Natural killer cell (primary cell): ENCODE measurements around the gene SH3PXD2A. TPM values are rescaled to one million over a fixed set of nuclear protein-coding genes. Genes with fewer than 3 reads are reported as not detected.

Experiments used
- ATAC-seq, 3 donors: fragments of 150-1000 bp in 2 of 3; fragments of 200-7000 bp in 1 of 3; cut with Tn5 transposase; 1 replicate in 1 of 3; 2 replicates in 2 of 3; pipeline ENCODE4 v1.10.0; 2021; ENCODE audit warnings: mild to moderate bottlenecking in 2 of 3, moderate library complexity in 2 of 3
- DNase-seq, 2 donors: peaks; one replicate each; pipeline versions ENCODE4 v3.0.0 to v3.0.0-alpha.2; 2013 to 2021; ENCODE audit warnings: mixed read lengths in 1 of 2
- H3K27ac ChIP-seq: one replicate; pipeline ENCODE4 v1.5.1; 2013; ENCODE audit warnings: mild to moderate bottlenecking, low read length
- H3K27me3 ChIP-seq: one replicate; pipeline ENCODE4 v1.6.1; 2013; ENCODE audit warnings: low read length; ENCODE audit not compliant: control insufficient read depth, insufficient read depth
- H3K36me3 ChIP-seq: one replicate; pipeline ENCODE4 v1.6.1; 2013; ENCODE audit warnings: low read length; ENCODE audit not compliant: control insufficient read depth, insufficient read depth
- H3K4me1 ChIP-seq: one replicate; pipeline ENCODE4 v1.6.1; 2013; ENCODE audit warnings: low read length; ENCODE audit not compliant: control insufficient read depth, insufficient read depth
- H3K4me3 ChIP-seq: one replicate; pipeline ENCODE4 v1.5.1; 2013; ENCODE audit warnings: low read length
- H3K9me3 ChIP-seq: one replicate; pipeline ENCODE4 v1.6.1; 2013; ENCODE audit warnings: low read length; ENCODE audit not compliant: control insufficient read depth, insufficient read depth
- H3K27ac Mint-ChIP-seq, 2 donors: one replicate each; pipeline ENCODE4 v1.8.0; 2022; ENCODE audit warnings: mild to moderate bottlenecking in 2 of 2, mixed read lengths in 2 of 2, moderate library complexity in 1 of 2
- H3K27me3 Mint-ChIP-seq, 2 donors: one replicate each; pipeline ENCODE4 v1.8.0; 2022; ENCODE audit warnings: low read depth in 2 of 2, mixed read lengths in 2 of 2
- H3K36me3 Mint-ChIP-seq: one replicate; pipeline ENCODE4 v1.8.0; 2022; ENCODE audit warnings: mixed read lengths
- H3K4me1 Mint-ChIP-seq, 2 donors: one replicate each; pipeline ENCODE4 v1.8.0; 2022; ENCODE audit warnings: mixed read lengths in 2 of 2
- H3K4me3 Mint-ChIP-seq: one replicate; pipeline ENCODE4 v1.8.0; 2022; ENCODE audit warnings: mild to moderate bottlenecking, moderate library complexity, mixed read lengths
- H3K9me3 Mint-ChIP-seq, 2 donors: one replicate each; pipeline ENCODE4 v1.8.0; 2022; ENCODE audit warnings: mixed read lengths in 2 of 2
- WGBS: methylation state at CpG from one replicate; pipeline ENCODE4 v1.1.7; 2013; ENCODE audit warnings: missing lambda C conversion rate; ENCODE audit not compliant: insufficient coverage; 5-methylcytosine and 5-hydroxymethylcytosine counted together
- intact Hi-C: fragments of 100-400 bp; cut with micrococcal nuclease; formaldehyde crosslinking; loops from one replicate; pipeline ENCODE4 v1.14.2; 2022
- total RNA-seq, 4 donors: library from RNA; stranded (reverse); fragments of 120-200 nt in 1 of 4; gene quantifications; one replicate each; pipeline versions ENCODE4 v1.2.3 to v1.2.4, GENCODE V29; 2013 to 2022
- TF ChIP-seq, protein P1 (sequence below): fragments of 200-600 bp; IDR thresholded peaks from one replicate; pipeline ENCODE4 v1.8.0; 2022; ENCODE audit warnings: antibody characterized with exemption

SH3PXD2A gene
- total RNA-seq, 3 donors from 2014 or later (not counting 1 experiment from before 2014, with no cell fraction given) = 3.3 to 7.0 (median 4.9) TPM

DNA sequence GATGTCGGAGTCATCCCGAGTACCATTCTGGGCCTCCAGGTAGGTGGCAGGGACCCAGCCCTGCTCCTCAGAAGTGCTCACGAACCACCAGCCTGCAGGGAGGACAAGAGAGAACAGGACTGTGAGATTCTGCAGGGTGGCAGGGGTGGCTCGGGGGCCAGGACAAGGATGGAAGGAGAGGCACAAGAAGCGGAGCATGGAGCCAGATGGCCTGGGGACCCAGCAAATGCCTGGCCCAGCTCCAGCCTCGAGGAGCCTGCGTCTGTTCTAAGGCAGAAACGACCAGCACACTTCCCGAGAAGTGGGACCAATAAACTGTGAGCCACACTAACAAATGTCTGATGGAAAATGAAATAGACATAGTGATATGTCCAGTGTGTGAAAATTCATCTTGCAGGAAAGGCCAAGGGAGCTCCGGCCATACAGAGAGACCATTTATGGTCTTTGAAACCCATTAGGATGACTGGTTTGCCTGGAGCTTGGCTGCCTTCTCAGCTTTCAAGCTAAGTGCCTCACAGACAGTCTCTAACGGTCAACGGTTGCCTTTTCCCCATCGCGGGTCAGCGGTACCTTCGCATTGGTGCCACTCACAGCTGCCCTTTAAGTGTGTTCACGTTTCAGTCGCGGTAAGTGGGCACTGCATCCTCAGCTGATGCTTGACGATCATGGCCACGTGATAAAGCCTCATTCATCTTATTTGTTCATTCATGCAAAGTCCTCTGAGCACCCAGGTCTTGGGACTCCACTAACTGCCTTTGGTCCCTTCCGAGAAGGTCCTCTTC is 228.1 kb downstream of the SH3PXD2A start:
- Histone ChIP-seq H3K27me3 (no peaks in the 10 kb centered on the region), H3K27ac (no peak overlapping the region), H3K4me3 (no peak overlapping the region), H3K9me3 (no peaks in the 10 kb centered on the region), H3K36me3 (no peaks in the 10 kb centered on the region), H3K4me1 (peaks cover 9% of the 10 kb centered on the region)
- WGBS = 92% methylated on average over 22 of the region's 22 CpGs
- no peak overlapping the region for H3K27ac Mint-ChIP-seq
- DNase-seq (no peak), ATAC-seq (no peak)
- H3K4me3 Mint-ChIP-seq = no peak overlapping the region
- no peaks in the 10 kb centered on the region for H3K27me3 Mint-ChIP-seq
- H3K9me3 Mint-ChIP-seq = no peaks in the 10 kb centered on the region
- TF ChIP-seq, protein P1, sequence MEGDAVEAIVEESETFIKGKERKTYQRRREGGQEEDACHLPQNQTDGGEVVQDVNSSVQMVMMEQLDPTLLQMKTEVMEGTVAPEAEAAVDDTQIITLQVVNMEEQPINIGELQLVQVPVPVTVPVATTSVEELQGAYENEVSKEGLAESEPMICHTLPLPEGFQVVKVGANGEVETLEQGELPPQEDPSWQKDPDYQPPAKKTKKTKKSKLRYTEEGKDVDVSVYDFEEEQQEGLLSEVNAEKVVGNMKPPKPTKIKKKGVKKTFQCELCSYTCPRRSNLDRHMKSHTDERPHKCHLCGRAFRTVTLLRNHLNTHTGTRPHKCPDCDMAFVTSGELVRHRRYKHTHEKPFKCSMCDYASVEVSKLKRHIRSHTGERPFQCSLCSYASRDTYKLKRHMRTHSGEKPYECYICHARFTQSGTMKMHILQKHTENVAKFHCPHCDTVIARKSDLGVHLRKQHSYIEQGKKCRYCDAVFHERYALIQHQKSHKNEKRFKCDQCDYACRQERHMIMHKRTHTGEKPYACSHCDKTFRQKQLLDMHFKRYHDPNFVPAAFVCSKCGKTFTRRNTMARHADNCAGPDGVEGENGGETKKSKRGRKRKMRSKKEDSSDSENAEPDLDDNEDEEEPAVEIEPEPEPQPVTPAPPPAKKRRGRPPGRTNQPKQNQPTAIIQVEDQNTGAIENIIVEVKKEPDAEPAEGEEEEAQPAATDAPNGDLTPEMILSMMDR = no peak
- intact Hi-C loops = no loop called here
- no peaks in the 10 kb centered on the region for H3K36me3 Mint-ChIP-seq
- peaks cover 0 to 7% of the 10 kb centered on the region in 2 donors for H3K4me1 Mint-ChIP-seq

DNA sequence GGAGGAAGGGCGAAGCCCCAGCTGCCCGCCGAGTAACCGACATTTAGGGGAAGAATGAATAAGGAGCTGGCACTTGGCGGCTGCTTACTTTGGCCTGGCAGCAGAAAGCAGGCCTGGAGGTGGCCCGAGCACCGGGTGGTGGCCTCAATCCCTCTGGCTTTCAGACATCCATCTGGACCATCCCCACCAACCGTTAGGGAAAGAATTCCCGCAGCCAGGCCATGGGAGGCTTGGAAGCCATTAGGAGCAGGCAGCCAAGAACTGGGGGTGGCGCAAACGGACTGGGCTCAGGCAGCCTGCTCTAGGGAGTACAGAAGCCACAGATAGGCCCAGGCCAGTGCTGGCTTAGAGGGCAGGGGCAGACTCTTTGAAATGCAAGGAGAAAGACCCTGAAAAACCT is 229.2 kb downstream of the SH3PXD2A start:
- H3K9me3 ChIP-seq = no peaks in the 10 kb centered on the region
- Mint-ChIP-seq H3K27ac (no peak overlapping the region), H3K27me3 (no peaks in the 10 kb centered on the region), H3K9me3 (no peaks in the 10 kb centered on the region), H3K36me3 (no peaks in the 10 kb centered on the region), H3K4me1 (no peaks in the 10 kb centered on the region), H3K4me3 (no peak overlapping the region)
- no peaks in the 10 kb centered on the region for H3K4me1 ChIP-seq
- H3K27me3 ChIP-seq = no peaks in the 10 kb centered on the region
- TF ChIP-seq, protein P1 = no peak
- DNase-seq = no peak
- intact Hi-C loops = no loop called here
- H3K36me3 ChIP-seq = no peaks in the 10 kb centered on the region
- ATAC-seq = no peak
- H3K27ac ChIP-seq = no peak overlapping the region
- no peak overlapping the region for H3K4me3 ChIP-seq
- 94% methylated on average over 11 of the region's 11 CpGs for WGBS

DNA sequence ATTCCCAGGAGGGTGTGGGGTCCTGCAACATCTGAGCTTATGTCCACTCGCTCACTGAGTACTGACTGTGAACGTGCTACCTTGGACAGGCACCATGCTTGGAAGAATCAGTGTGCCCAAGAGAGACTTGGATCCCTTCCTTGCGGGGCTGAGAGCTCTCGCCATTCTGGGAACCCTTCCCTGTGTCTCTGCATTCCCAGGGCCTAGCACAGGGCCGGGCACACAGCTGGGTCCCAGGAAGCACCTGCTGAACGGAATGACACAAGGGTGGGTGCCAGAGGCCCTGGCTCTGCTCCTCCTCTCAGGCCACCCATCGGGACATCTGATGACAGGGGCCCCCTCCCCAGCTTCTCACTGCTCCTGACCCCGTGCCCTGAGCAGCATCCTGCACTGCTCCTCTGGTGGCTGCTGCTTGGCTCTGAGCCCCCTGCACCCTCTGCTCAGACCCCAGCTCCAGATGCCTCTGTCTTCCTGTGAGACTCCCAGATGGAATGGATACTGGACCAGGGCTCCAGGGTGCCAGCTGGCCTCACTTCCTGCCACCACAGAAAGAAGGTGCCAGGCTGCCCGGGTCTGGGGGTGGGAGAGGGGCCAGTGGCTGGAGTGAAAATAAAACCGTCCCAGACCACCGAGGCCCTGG is 232.3 kb downstream of the SH3PXD2A start:
- H3K9me3 Mint-ChIP-seq = no peaks in the 10 kb centered on the region
- Histone ChIP-seq H3K4me1 (no peaks in the 10 kb centered on the region), H3K4me3 (no peak overlapping the region), H3K9me3 (no peaks in the 10 kb centered on the region), H3K27ac (no peak overlapping the region), H3K27me3 (no peaks in the 10 kb centered on the region), H3K36me3 (no peaks in the 10 kb centered on the region)
- H3K4me1 Mint-ChIP-seq = no peaks in the 10 kb centered on the region
- H3K36me3 Mint-ChIP-seq = no peaks in the 10 kb centered on the region
- intact Hi-C loops = no loop called here
- H3K27ac Mint-ChIP-seq = no peak overlapping the region
- H3K27me3 Mint-ChIP-seq = no peaks in the 10 kb centered on the region
- WGBS = 89% methylated on average over 11 of the region's 11 CpGs
- ATAC-seq = no peak
- TF ChIP-seq, protein P1 = no peak
- H3K4me3 Mint-ChIP-seq = no peak overlapping the region
- no peak for DNase-seq
